ENCODE results near the gene ESPN.

The ESPN gene

GRCh38 chr1:6500544-6501278 lies 76.1 kb downstream of the ESPN start:
- no peak for DNase-seq

GRCh38 chr1:6501279-6501813 lies 76.8 kb downstream of the ESPN start:
- DNase-seq: no peak

GRCh38 chr1:6502000-6502891 lies 77.7 kb downstream of the ESPN start:
- DNase-seq: no peak

GRCh38 chr1:6503884-6504602 lies 79.5 kb downstream of the ESPN start:
- DNase-seq: no peak

GRCh38 chr1:6504887-6505286 lies 80.3 kb downstream of the ESPN start:
- DNase-seq: no peak

DNA sequence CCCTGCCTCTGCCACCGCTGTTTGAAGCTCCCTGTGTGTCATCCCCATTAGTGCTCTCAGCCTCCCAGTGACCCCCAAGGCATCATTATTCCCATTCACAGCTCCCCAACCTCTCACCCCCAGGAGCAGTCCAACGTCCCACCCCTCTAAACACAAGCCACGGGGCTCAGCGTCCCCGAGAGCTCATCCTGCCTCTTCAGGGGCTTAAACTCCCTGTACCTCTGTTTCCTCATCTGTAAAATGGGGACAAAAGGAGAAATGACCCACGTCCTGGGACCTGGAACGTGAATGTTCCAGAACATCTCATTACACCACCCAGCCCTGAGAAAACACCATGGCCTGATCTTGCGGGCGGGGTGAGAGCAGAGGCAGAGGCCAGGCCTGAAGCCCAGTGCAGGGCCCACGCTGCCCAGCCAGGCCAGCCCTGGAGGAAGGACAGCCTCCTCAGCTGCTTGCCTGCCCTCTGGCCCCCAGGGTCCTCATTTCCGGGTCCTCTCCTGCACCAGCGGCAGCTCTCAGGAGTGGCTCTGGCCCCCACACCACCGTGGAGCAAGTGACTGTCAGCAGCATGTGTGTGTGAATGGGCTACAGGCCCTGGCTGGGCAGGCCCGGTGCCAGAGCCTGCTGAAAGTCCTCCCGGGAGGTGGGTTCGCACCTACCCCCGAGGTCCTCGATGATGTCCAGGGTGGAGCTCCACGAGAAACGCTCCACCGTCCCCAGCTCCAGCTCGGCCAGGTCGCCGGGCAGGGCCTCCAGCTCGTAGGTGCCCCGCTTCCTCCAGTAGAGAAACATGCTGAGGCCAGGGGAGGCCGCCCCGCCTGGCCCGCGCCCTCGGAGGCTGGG lies 81.0 kb downstream of the ESPN start:
- DNase-seq: no peak

DNA sequence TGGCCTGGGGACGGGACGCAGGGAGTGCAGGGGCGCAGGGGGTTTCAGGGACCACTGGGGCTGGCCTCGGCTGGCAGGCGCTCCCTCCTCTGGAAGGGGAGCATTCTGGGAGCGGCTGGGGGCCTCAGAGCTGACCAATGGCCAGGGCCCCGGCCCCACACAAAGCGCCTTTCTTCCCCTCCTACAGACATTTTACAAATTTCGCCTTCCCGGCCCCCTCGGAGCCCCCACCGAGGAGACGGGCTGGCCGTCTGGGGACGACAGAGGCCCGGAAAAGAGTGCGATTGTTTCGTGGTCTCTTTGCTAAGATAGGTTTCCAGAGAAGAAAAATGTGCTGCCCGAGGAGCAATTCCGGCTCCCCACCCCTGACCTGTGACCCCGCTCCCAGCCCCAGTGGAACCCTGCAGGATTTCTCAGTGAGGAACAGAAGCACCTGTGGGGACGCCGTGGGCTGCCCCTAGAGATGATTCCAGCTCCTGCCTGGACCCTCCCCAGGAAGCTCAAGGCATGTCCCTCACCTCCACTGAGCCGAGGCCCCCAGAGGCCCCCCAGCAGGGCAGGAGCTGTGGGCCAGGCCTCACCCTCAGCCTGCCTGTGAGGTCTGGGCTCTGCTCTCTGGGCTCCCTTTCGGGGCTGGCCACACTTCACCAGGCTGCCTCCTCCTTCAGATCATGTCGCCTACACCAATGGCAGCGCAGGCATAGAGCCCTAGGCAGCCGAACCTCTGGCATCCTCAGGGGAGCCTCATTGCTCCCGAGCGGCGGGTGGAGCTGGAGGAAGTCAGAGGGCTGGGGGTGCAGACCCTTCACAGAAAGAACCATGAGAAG lies 81.8 kb downstream of the ESPN start:
- no peak for DNase-seq

DNA sequence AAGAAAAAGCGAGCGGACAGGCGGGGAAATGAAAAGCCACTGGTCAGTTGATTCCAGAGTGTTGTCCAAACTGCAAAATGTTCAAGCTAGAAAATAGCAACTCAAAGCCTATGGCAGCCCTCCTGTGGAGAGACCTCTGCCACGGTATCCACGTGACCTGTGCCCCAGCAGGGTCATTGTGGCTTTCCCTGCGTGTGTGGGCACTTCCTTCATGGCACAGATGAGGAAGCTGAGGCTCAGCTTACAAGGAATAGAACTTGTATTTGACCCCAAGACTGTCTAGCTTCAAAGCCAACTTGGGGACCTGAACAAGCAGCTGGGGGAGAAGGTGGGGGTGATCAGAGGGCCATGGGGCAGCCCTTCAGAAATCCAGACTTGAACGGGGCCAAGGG lies 82.5 kb downstream of the ESPN start:
- peak; percentile 38 for DNase-seq

GRCh38 chr1:6507461-6507911 lies 82.9 kb downstream of the ESPN start:
- DNase-seq: no peak

DNA sequence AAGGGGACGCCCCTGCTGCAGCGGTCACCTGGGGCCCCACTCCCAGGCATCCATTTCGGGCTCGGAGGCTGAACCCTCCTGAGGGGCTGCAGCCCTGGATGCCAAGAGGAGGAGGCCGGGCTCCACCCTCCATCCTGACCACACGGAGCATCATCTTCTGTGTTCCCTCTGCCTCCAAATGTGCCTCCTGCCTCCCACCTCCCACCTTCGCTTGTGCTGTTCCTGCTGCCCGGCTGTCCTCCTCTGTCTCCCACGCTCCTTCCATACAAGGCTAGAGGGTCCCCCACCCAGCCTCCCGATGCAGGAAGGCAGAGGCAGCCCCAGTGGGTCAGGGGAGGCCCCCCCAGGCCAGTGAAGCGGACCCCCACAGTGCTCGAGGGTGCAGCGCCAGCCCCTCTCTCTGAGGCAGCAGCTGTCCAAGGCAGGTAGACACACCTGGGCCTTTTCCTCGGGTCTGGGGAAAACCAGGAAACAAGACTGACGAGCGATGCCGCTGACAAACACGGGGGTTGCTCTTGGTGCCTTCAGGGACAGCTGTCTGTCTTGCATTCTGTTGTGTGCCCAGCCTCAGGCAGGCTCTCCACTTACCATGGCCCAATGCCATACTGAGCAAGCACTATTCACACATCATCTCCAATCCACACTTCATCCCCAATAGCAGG lies 83.7 kb downstream of the ESPN start:
- DNase-seq: no peak

DNA sequence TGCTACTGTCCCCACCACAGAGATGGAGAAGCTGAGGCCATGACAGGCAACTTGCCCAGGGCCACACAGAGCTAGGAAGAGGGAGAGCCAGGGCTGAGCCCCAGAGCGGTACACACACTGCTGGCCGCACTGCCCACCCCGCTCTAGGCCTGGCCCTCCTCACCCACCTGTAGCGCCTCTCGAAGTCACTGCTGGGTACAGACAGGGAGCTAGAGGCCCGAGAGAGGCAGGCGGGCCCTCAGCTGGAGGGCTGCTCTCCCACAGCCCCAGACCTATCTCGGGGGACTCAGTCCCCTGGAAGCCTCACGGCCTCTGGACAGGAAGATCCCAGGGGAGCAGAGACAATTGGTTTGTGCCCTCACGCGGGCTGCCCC lies 84.2 kb downstream of the ESPN start:
- DNase-seq: no peak

DNA sequence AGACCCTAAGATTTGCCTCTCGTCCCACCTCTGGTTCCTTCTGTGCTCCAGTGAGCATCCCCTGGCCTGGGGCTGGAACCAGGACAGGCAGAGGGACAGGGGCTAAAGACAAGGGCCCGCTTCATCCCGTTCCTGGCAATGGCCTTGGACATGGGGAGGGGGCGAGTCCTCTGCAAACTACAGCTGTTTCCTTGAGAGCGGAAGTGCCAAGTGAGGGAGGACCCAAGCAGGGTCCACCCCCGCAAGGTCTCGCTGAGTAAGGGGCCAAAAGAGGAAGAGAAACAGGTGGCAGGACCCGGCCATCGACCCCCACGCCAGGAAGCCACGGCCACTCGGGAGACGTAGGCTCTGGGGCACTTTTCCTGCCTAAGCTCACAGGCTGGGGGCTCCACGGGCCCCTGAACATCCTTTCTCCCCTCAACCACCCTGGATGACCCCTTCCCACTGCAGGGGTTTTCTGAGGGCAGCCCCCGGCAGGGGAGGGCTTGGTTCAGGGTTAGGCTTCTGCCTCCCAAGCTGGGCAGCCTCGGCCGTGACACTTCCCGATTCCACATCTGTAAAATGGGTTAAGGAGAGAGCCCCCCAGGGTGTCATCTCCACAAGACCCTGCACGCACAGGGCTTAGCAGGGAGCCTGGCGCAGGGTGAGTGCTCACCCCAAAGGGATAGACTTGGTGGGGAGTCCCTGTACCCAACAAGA lies 84.8 kb downstream of the ESPN start:
- no peak for DNase-seq

GRCh38 chr1:6509919-6510291 lies 85.3 kb downstream of the ESPN start:
- DNase-seq: no peak

DNA sequence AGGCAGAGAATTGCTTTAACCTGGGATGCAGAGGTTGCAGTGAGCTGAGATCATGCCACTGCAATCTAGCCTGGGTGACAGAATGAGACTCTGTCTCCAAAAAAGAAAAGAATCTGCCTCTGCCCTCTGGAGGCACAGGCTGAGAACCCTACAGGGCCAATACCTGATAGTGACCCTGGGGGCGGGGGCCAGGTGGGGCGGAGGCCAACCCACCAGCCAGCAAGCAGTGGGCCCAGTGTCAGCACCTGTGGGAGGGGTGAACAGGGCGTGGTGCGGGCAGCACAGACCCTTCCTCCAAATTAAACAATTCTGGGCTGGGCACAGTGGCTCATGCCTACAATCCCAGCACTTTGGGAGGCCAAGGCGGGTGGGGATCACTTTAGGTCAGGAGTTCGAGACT lies 85.9 kb downstream of the ESPN start:
- DNase-seq: no peak
